T follicular helper cell (primary cell): ENCODE measurements around the gene TMEM187.
"Not testable (repeated sequence)": the region's sequence is repeated elsewhere in the genome, so short reads cannot be mapped to it uniquely, and the experiment has no call there.

Experiments
- DNase-seq: peaks from one replicate; pipeline ENCODE4 v3.0.0-alpha.2; 2020; ENCODE audit warnings: low read depth

The TMEM187 gene

DNA sequence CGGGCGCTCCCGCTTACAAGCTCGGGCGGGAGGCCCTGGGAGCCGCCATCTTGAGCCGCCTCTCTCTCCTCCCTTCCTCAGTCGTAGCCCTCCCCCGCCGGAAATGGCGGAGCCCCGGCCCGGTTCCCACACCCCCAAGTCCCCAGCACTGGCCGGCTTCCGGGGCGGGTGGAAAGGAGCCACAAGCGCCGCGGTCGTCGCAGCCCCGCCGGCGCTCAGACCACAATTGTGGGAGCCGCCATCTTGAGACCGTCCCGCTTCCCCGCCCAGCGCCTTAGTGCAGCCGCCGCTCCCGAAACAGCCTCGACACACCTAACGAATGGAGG lies 1.5 kb upstream of the TMEM187 start:
- peak; percentile 86 for DNase-seq

DNA sequence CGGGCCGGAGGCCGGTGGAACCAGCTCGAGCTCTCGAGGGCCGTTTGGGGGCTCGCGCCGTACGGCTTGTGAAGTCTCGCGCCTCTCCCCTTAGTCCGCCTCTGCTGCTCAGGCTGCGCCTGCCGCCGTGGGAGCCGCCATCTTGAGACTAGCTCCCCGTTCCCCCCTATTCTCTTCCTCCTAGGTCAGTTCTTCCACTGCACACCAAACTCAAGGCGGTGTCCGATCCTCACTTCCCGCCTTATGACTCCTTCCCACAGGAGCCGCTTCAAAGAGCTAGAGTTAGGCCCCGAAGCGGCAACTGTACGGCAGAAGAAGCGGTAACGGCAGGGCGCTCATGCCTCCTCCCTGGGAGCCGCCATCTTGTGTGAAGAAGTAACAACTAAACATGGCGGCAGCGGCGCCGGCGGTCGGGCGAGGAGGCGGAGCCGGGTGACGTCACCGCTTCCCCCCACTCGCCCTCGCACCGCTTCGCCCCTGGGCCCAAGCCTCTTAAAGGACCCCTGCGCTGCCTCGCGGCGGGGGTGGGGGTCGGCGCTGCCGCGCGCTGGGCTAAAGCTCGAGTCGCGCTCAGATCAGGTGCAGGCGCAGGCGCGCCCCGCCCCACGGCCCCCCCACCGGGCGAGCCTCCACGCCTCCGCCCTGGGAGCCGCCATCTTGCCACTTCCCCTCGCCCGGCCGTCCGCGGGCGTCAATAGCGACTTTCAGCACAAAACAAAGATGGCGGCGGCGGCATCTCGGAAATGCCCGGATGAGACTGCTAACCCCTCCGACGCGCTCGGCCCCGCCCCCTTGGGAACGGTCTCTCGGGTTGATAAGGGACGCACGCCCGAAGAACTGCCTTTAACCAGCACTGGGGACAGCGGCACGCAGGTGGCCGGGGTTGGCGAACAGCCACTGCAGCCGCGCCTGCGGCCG lies 845 bp upstream of the TMEM187 start, which contains the start of gene HCFC1:
Gene HCFC1, minus strand, starts transcription at position 369 of the 918 bp plus-strand sequence. CDS start 978 bp downstream, outside the sequence.
- peak; percentile 92 for DNase-seq

DNA sequence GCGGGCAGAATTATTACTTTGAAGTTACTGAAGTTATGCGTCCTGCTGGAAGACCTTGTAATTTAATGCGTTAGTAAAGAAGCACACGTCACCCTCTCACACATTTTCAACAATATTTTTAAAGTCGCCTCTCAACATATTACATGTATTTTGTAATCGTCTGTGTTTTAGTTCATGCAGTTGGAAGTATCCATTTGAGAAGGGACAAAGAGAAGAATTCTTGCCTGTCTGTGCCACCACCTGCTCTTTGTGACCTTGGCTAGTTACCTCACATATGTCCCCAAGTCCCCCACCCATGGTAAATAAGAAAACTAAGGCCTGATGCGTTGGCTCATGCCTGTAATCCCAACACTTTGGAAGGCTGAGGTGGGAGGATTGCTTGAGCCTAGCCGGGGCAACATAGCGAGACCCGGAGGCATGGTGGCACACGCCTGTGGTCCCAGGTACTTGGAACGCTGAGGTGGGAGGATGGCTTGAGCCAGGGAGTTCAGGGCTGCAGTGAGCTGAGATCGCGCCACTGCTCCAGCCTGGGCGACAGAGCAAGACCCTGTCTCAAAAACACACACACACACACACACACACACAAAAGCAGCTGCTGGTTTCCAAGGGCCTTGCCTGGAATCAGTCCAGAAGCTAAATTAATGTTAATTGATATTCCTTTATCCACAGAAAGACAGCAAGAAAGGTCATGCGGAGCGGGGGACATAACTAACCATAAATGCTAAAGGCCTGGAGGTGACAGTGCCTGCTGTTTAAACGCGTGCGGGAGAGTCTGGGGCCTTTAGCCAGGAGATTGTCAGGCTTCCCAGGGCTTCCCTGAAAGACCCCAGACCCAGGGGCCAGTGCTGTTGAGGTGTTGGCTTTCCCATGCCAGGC lies 811 bp downstream of the TMEM187 start:
- no peak for DNase-seq

DNA sequence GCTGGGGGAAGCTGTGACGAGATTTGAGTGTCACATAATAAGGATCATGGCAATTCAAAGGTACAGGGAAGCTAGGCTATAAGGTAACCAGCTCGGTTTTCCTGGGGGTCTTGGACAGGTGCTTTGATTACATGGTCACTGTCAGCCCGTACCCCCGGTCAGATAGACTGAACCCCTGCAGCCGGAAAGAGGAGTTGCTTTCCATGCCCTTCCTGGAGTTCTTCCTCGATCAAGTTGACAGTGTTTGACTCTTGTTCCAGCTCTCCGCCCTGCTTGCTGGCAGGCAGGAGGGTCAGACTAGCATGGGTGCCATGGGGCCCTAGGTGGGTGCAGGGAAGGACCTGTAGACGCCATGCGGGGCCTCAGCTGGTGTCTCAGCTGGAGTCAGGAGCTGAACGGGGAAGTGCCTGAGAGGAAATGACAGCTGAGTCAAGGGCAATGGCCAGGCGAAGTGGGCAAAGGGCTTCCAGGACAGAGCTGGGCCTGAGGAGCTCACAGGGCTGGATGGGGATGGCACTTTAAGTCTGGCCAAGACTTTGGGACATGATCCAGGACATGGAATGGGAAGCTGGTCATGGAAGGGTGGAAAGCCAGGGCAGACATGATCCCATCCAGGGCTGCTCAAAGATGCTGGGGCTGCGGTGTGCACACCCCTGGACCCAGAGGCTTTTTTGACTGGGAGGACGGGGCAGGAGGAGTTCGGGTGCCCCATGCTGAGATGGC lies 1.6 kb downstream of the TMEM187 start:
- DNase-seq, result no peak

DNA sequence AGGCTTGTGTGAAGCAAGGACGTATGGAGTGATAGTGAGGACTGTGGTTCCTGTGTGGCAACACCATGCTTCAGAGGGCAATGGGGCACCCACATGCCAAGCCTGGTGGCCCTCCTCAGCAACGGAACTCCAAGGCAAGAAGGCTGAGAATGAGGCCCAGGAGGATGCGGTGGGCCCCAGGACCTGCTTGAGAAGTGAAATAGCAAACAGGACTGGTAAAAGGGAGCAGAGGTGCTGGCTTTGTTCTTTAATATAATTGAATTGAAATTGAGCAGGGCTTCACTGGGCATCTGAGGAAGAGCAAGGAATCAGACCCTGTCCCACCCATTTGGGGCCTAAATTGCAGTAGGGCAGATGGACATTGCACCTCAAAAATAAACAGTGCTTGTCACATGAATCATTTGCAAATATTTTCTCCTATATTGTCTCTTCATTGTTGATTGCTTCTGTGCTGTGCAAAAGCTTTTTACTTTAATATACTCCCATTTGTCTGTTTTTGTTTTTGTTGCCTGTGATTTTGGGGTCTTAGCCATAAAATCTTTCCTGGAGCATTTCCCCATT lies 2.3 kb downstream of the TMEM187 start:
- no peak for DNase-seq

DNA sequence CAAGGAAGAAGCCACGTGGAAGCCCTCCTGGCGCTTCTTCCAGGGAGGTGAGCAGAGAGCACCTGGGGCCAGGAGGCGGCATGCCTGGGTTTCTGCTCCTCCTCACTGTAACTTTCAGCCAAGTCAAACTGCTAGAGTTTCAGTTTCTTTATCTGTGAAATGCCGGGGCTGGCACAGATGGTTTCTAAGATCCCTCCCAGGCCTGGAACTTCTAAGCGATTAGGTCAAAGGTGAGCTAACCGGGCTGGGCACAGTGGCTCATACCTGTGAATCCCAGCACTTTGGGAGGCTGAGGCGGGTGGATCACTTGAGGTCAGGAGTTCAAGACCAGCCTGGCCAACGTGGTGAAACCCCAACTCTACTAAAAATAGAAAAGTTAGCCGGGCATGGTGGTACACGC lies 7.8 kb downstream of the TMEM187 start:
- not testable (repeated sequence) for DNase-seq

DNA sequence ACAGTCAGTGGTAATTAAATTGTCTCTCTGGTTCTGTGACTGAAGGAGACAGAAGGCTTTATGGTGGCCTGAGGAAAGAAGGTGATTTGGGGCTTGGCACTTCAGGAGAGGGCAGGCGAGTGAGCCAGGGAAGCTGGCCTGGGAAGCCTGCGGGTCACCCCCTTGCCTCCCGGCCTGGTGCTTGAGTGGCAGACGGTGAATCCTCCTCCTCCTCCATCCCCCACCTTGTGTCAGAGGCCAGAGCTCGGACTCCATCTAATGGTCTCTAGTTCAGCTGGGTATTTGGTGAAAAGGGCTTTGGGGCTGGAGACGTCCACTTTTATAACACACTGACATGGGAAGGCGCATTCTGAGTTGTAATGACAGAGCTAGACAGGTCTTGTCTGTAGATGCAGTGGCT lies 8.7 kb downstream of the TMEM187 start:
- DNase-seq, result no peak

DNA sequence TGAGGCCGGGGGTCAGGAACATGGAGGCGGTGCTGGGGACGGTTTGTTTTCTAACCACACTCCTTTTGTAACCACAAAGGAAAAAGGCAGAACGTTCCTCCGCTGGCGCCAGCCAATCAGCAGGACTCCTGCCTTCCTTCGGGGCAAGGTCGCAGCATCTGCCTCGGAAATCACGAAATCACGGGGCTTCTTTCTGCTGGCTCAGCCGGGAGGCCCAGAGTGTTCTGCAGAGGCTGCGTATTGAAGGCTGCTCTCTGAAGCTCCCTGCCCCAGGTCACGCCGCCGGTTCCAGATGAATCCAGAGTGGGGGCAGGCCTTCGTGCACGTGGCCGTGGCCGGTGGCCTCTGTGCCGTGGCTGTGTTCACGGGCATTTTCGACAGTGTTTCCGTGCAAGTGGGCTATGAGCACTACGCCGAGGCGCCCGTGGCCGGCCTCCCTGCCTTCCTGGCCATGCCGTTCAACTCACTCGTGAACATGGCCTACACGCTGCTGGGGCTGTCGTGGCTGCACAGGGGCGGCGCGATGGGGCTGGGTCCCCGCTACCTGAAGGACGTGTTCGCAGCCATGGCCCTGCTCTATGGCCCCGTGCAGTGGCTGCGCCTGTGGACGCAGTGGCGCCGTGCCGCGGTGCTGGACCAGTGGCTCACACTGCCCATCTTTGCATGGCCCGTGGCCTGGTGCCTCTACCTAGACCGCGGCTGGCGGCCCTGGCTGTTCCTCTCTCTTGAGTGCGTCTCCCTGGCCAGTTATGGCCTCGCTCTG lies 9.4 kb downstream of the TMEM187 start:
- DNase-seq, result peak; percentile 45

DNA sequence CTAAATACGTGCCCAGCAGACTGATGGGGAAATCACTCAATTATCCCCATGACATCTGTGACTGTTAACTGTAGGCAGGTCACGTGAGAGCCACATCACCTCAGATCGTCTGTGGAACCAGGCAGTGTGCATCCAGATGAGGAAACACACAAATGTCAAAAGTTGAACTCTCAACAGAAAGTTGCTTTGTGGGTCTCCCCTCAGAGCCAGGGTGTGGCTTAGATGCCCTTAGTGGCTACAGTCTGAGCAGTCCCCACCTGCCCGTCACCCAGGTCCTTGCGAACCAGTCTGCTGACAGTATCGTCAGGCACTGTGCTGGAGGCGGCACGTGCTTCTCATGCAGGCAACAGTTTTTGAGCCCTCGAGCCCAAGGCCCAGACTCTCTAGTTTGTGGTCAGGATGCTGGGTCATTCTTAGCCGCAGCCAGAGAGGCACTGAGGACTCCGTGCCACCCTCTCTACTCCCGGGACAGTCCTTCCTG lies 10.8 kb downstream of the TMEM187 start:
- no peak for DNase-seq

DNA sequence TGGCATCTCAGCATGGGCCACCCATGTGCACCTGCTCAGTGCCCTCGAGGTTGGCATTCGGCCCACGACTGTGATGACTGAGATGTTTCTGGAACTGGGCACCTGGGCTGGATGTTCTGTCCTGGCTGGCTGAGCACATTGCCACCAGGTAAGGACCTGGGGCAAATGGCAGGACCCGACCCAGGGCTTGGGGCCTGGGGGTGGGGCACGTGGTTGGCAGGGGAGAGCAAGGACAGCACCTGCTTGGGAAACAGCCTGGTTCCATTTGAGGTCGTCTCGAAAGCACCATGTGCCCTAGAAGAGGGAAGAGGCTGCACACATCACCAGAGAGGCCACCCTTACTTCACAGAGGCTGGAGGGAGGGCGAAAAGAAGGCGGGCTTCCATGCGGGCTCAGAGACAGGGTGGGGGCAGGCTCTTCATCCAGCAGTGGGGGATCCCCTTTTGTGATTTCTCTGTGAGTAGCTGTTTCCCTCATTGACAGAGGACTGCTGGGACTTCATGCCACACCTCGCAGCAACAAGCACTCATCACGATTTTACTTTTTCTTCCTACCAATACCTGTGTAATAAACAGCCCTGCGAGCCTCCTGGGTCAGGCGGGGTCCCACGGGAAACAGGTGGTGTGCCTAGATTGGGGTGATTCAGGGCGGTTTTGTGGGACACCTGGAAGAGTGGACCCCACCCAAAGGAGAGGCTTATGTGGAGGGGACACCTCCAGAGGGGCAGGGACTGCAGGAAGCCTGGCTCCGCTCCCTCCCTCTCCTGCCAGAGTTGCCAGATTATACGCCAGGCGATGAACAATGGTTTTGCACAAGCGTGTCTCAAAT lies 12.0 kb downstream of the TMEM187 start:
- no peak for DNase-seq

DNA sequence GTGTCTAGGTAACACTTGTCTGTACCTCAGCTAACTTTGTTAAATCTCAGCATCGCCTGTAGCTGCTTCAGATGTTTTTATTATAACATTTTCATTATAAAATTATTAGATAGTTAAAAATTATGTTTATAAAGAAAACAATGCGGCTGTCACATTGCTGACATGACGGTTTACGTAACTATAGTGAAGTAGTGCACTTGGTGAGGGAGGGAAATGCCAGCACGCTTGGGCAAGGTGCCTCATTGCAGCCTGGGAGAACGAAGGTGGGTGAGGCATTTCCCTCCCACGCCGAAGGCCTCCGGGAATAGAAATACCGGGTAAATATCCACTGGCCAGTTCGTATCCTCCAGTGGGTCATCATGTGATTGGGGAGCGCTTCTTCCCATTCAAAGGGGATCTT lies 15.9 kb downstream of the TMEM187 start:
- no peak for DNase-seq

DNA sequence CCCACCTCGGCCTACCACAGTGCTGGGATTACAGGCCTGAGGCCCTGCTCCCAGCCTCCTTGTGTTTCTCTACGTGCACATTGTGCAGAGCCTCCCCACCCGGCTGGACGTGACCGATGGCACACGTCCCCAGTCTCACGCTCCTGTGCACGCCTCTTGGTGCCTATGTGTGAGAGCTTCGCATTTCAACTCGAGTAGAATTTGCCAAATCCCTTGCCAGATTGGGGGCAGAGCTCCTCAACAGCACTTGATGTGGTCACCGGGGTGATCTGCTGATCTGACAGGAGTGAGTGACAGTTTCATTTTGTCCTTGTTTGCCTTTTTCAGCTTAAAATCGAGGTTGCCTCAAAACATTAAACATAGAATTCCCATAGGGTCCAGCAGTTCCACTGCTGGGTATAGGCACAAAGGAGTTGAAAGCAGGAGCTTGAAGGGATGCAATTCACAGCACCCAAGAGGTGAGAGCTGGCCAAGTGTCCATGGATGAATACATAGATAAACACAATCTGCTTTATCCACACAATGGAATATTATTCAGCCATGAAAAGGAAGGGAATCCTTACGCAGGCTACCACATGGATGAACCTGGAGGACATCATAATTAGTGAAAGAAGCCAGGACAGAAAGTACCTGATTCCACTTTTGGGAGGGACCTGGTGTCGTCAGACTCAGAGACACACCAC lies 17.6 kb downstream of the TMEM187 start:
- no peak for DNase-seq

DNA sequence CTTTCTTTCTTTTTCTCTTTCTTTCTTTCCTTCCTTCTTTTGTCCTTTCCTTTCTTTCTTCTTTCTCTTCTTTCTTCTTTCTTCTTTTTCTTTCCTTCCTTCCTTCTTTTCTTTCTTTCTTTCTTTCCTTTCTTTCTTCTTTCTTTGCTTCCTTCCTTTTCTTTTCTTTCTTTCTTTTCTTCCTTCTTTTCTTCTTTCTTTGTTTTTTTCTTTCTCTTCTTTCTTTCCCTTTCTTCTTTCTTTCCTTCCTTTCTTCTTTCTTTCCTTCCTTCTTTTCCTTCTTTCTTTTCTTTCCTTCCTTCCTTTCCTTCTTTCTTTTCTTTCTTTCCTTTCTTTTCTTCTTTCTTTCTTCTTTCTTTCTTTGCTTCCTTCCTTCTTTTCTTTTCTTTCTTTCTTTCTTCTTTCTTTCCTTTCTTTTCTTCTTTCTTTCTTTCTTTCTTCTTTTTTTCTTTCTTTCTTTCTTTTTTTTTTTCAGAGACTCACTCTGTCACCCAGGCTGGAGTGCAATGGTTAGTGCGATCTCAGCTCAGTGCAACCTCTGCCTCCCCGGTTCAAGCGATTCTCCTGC lies 18.5 kb downstream of the TMEM187 start:
- no peak for DNase-seq

DNA sequence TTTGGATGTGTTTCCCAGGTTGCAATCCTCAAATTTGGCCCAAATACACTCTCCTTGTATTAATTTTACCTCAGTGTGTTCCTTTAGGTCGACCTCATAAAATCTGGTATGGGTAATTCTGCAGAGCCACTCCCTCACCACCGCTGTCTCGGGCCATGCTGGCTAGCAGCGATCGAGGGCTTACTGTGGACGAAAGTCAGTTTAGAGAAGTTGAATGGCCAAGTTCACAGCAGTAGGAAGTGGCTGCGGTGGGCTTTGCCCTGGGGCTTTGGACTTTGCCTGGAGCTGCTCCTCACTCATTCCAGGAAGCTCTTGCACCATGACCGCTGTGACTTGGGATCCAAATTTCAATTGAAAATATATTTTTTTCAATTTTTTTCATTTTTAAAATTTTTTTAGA lies 19.6 kb downstream of the TMEM187 start:
- DNase-seq, result no peak

DNA sequence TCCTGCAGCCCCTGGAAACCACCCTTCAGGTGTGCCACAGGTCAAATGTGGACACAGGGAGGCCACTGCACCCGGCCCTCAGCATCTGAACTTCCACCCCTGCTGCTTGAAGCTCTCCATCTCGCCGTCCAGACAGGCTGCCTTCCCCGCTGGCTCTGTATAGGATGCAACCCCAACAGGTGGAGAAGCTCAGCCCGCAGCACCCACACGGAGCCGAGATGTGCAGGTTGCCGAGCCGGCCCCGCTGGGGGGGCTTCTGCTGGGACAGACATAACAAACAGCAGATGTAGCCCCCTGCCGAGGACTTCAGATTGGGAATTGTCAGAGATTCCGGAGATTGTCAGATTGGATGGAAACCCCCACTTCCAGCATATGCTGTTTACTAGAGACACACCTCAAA lies 20.5 kb downstream of the TMEM187 start:
- DNase-seq, result no peak

DNA sequence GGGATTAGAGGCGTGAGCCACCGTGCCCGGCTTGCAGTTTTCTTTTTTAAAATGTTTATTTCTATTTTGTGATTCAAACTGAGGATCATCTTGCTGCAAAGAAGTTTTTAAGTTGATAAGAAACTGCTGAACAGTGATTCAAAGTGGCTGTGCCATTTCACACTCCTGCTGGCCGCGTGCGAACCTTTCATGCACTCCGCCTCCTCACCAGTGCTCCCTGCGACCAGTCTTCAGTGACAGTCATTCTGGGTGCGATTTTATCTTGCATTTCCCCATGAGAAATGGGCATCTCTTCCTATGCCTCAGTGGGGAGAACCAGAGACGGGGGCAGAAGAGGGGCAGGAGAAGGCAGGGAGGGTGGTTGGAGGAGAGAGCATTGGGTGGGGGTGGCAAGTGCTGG lies 21.4 kb downstream of the TMEM187 start:
- no peak for DNase-seq

DNA sequence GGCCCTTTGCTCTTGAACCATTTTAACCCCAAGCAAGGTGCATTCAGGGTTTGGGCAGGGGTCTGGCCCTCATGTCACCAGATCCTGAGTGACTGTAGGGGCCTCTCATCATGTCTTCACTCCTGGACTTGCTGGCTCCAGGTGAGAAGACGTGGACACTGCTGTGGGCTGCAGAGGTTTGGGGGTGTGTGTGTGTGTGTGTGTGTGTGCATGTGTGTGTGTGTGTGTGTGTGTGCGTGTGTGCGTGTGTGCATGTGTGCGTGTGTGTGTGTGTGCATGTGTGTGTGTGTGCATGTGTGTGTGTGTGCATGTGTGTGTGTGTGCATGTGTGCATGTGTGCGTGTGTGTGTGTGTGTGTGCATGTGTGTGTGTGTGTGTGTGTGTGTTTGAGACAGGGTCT lies 21.8 kb downstream of the TMEM187 start:
- not testable (repeated sequence) for DNase-seq

DNA sequence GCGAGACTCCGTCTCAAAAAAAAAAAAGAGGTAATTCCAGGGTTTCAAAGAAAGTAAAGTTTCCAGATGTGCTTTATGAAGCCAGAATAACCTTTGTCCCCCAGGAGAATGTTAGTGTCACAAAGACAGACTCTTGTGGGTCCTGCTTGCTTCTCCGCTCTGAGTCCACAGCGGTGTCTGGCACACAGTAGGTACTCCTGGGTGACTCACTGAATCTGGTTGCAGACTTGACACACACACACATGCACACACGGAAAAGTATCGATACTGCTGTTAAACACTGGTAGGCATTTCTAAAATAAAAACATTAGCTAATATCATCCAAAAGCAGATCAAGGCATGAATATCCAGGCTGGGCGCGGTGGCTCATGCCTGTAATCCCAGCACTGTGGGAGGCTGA lies 22.9 kb downstream of the TMEM187 start:
- no peak for DNase-seq

DNA sequence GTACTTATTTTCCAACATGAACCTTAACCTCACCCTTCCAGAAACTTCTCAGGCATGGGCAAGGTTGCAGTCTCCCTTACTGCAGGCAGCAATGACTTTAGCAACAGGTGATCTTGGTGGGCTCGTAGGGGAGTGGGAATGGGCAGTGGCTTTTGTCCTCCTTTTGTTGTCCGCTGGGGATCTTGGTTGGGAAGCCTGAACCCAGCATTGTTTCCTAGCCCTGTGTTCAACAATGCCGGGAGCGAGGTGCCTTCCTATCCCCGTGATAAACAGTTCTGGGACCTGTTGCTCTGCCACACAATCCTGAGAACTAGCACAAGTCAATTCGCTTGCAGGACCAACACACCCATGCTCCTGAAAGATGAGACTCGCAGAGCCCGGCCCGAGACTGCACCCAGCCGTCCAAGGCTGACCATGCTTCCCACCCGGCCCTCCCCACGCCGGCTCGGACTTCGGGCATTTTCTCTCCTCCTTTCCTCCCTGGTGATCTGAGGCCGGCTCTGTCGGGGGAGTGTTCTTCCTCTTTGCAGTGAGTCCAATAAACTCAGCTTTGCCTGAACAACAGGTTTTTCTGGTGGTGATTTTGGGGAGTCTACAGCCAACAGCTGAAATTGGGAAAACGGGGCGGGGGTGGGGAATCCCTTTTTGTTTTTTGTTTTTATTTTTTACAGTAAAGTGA lies 26.9 kb downstream of the TMEM187 start:
- no peak for DNase-seq
